ENCODE results near the gene ASCL4.
A peak's percentile ranks its signal among the peaks of the same experiment; 100 is the strongest.
"Not testable (repeated sequence)": the region's sequence is repeated elsewhere in the genome, so short reads cannot be mapped to it uniquely, and the experiment has no call there.

ASCL4 gene, protein sequence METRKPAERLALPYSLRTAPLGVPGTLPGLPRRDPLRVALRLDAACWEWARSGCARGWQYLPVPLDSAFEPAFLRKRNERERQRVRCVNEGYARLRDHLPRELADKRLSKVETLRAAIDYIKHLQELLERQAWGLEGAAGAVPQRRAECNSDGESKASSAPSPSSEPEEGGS

GRCh38 chr12:107774349-107775029 lies at the start of gene ASCL4:
ASCL4 (plus strand) TSS chr12:107774704; CDS start chr12:107775219, 515 bp downstream.
- in situ Hi-C loops (cut with HindIII; ENCODE audit: low pct_ligation_motif_present, low pct_unique_long_range_greater_than_20kb, low sequenced_read_pairs) = no loop called here
- no peak for DNase-seq

- in situ Hi-C loops (cut with HindIII; ENCODE audit: low pct_ligation_motif_present, low pct_unique_long_range_greater_than_20kb, low sequenced_read_pairs); DNase-seq: not testable (repeated sequence)
Measured at GRCh38 chr12:107727327-107727726, 47.2 kb upstream of the ASCL4 start.

DNA sequence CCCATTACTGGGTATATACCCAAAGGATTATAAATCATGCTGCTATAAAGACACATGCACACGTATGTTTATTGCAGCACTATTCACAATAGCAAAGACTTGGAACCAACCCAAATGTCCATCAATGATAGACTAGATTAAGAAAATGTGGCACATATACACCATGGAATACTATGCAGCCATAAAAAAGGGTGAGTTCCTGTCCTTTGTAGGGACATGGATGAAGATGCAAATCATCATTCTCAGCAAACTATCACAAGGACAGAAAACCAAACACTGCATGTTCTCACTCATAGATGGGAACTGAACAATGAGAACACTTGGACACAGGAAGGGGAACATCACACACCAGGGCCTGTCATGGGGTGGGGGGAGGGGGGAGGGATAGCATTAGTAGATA lies 46.8 kb upstream of the ASCL4 start:
- in situ Hi-C loops (cut with HindIII; ENCODE audit: low pct_ligation_motif_present, low pct_unique_long_range_greater_than_20kb, low sequenced_read_pairs); DNase-seq: not testable (repeated sequence)

- no peak for DNase-seq
- in situ Hi-C loops (cut with HindIII; ENCODE audit: low pct_ligation_motif_present, low pct_unique_long_range_greater_than_20kb, low sequenced_read_pairs) = no loop called here
Measured at GRCh38 chr12:107730618-107731341, 43.7 kb upstream of the ASCL4 start.

DNA sequence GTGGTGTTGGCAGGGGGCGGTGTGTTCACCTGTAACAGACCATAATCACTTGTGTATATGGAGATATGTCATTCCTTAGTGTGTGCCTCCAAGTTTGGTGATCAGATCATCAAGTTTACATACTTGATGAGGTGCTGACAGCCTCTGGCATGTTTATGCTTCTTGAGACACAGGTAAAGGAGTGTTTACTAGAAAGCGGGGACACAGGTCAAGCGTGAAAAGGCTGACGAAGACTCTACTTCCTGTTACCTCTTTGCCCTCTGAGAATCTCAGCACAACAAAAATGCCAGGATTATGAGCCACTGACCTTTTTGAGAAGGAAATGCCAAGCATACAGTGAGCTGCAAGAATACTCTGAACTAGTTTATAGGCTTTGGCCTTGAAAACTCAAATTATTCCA lies 43.1 kb upstream of the ASCL4 start:
- in situ Hi-C loops (cut with HindIII; ENCODE audit: low pct_ligation_motif_present, low pct_unique_long_range_greater_than_20kb, low sequenced_read_pairs) = no loop called here
- no peak for DNase-seq

DNA sequence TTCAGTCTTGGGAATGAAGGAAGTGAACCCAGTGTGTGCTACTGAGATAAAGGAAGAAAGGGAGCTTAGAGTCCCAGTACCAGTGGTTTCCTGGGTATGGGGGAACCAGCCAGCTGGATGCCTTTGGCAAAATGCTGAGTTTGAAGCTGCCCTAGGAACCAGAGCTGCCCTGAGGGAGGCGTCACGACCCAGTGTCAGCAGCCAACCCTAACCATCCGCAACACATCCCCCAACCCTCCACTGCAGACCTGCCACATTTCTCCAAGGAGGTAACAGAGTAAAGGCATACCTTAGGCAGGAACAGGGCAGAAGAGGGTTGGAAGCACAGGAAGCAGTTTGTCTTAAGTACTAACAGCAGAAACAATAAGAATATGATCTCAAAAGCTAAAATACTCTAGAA lies 42.1 kb upstream of the ASCL4 start:
- in situ Hi-C loops (cut with HindIII; ENCODE audit: low pct_ligation_motif_present, low pct_unique_long_range_greater_than_20kb, low sequenced_read_pairs) = no loop called here
- no peak for DNase-seq

GRCh38 chr12:107734139-107734538 lies 40.4 kb upstream of the ASCL4 start:
- in situ Hi-C loops (cut with HindIII; ENCODE audit: low pct_ligation_motif_present, low pct_unique_long_range_greater_than_20kb, low sequenced_read_pairs) = no loop called here

DNA sequence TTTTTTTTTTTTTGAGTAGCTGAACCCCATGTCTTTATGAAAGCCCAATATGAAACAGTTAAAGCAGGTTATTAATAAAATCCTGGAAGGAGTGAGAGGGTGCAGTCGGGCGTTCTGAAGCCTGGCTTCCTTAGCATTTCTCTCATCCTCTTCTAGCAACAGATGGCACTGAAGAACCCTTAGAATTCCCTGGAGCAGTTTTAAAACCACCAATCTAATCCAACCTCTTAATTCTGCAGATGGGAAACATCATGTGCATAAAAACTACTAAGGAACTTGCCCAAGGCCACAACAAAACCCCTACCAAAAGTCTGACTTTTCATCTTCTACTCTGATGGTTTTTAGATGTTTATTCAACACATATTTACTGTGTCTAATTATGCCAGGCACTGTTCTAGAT lies 38.7 kb upstream of the ASCL4 start:
- no peak for DNase-seq

More at GRCh38 chr12:107734139-107734538, 40.4 kb upstream of the ASCL4 start:
- DNase-seq = no peak

DNA sequence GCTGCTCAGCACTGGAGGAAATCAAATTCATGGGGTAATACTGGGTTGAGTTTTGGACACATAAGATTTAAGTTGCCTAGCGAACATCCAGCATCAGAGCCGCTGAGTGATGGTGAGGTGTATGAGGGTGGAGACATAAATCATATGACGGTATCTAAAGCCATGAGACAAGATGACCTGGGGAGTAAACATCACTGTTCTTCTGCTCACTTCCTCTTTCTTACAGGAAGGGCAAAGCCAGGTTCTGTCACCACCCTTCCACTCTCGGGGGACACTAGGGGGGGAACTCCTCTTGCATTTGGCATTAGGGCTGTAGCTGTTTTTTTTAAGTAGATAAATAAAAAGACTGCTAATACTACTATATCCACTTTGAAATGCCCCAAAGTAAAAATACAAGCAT lies 37.6 kb upstream of the ASCL4 start:
- DNase-seq = no peak
- in situ Hi-C loops (cut with HindIII; ENCODE audit: low pct_ligation_motif_present, low pct_unique_long_range_greater_than_20kb, low sequenced_read_pairs) = no loop called here

More for the DNA sequence above, 38.7 kb upstream of the ASCL4 start:
- in situ Hi-C loops (cut with HindIII; ENCODE audit: low pct_ligation_motif_present, low pct_unique_long_range_greater_than_20kb, low sequenced_read_pairs) = no loop called here

DNA sequence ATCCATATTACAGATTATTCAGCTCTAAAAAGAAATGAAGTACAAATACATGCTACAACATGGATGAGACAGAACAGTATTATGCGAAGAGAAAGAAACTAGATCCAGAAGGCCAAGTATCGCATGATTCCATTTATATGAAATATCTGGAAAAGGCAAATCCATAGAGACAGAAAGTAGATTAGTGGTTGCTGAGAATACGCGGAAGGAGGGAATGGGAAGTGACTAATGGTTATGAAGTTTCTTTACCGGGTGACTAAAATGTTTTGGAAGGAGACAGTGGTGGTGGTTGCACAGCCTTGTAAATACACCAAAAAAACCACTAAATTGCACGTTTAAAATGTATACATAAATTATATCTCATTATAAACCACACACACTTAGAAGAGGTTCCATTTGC lies 26.0 kb upstream of the ASCL4 start:
- peak; percentile 37 for DNase-seq

GRCh38 chr12:107749083-107749482 lies 25.4 kb upstream of the ASCL4 start:
- DNase-seq = no peak
- in situ Hi-C loops (cut with HindIII; ENCODE audit: low pct_ligation_motif_present, low pct_unique_long_range_greater_than_20kb, low sequenced_read_pairs) = no loop called here

More for the DNA sequence above, 26.0 kb upstream of the ASCL4 start:
- in situ Hi-C loops (cut with HindIII; ENCODE audit: low pct_ligation_motif_present, low pct_unique_long_range_greater_than_20kb, low sequenced_read_pairs) = no loop called here

DNA sequence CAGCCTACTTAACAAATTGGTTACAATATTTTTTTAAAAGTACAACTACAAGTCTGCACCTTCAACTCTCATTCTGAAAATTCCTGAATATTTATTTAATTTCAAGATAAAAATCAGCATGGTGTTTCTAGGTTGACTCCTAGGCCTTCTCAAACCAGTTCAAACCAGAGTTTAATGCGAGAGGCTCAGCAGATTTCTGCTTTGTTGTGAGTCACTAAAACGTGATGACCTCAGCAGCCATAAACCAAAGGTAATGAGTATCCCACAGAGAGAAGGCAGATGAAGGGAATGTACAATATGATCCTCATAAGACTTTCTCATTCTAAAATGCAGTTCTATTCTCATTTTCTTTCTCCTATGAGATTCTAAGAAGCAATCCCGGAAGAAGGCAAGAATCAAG lies 15.1 kb upstream of the ASCL4 start:
- in situ Hi-C loops (cut with HindIII; ENCODE audit: low pct_ligation_motif_present, low pct_unique_long_range_greater_than_20kb, low sequenced_read_pairs) = no loop called here
- DNase-seq = peak; percentile 92

GRCh38 chr12:107760207-107760808 lies 14.2 kb upstream of the ASCL4 start:
- in situ Hi-C loops (cut with HindIII; ENCODE audit: low pct_ligation_motif_present, low pct_unique_long_range_greater_than_20kb, low sequenced_read_pairs) = no loop called here
- peak; percentile 35 for DNase-seq

GRCh38 chr12:107760809-107761501 lies 13.5 kb upstream of the ASCL4 start, which contains the start of gene PRDM4:
PRDM4 (minus strand) TSS chr12:107761137; CDS start chr12:107760515, 622 bp downstream.
- in situ Hi-C loops (cut with HindIII; ENCODE audit: low pct_ligation_motif_present, low pct_unique_long_range_greater_than_20kb, low sequenced_read_pairs) = no loop called here
- peak; percentile 99 for DNase-seq

- in situ Hi-C loops (cut with HindIII; ENCODE audit: low pct_ligation_motif_present, low pct_unique_long_range_greater_than_20kb, low sequenced_read_pairs) = no loop called here
- DNase-seq = no peak
Measured at GRCh38 chr12:107761502-107761904, 13.0 kb upstream of the ASCL4 start.

DNA sequence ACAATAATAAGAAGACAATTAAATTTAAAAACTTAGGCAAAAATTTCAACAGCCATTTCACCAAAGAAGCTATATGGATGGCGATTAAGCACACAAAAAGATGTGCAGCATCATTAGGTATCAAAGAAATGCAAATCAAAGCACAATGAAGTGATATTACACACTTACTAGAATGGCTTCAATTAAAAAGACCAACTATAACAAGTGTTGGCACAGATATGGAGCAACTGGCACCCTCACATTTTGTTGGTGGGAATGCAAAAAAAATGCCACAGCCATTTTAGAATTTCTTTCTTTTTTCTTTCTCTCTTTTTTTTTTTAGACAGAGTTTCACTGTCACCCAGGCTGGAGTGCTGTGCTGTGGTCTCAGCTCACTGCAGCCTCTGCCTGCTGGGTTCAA lies 11.6 kb upstream of the ASCL4 start:
- in situ Hi-C loops (cut with HindIII; ENCODE audit: low pct_ligation_motif_present, low pct_unique_long_range_greater_than_20kb, low sequenced_read_pairs) = no loop called here
- DNase-seq = no peak

- in situ Hi-C loops (cut with HindIII; ENCODE audit: low pct_ligation_motif_present, low pct_unique_long_range_greater_than_20kb, low sequenced_read_pairs) = no loop called here
Measured at GRCh38 chr12:107764626-107765025, 9.9 kb upstream of the ASCL4 start.

DNA sequence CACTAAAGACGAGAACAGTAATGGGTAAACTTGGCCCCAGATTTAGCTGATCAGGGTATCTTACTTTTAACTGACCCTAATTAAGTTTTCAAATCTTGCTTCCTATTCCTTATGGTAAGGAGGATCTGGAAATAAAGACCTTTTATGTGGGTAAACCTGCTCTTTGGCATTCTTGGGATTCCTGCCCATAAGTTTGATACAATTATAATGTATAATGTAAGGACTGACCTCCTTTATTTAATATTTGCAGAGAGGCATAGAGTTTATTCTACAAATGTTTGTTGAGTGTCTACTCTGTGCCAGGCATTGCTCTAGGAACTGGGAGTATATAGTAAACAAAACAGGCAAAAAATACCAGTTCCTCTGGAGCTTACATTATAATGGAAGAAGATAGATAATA lies 9.2 kb upstream of the ASCL4 start:
- in situ Hi-C loops (cut with HindIII; ENCODE audit: low pct_ligation_motif_present, low pct_unique_long_range_greater_than_20kb, low sequenced_read_pairs) = no loop called here

More at GRCh38 chr12:107764626-107765025, 9.9 kb upstream of the ASCL4 start:
- DNase-seq = no peak

GRCh38 chr12:107767466-107767865 lies 7.0 kb upstream of the ASCL4 start:
- DNase-seq = no peak
- in situ Hi-C loops (cut with HindIII; ENCODE audit: low pct_ligation_motif_present, low pct_unique_long_range_greater_than_20kb, low sequenced_read_pairs) = no loop called here

More for the DNA sequence above, 9.2 kb upstream of the ASCL4 start:
- no peak for DNase-seq

All from ACHN (cell line).